Lower lobe of right lung (tissue), 2 donors: ENCODE data around the gene DUSP10. TPM values are rescaled to one million over a fixed set of nuclear protein-coding genes. Genes with fewer than 3 reads are reported as not detected.

Source experiments
- ATAC-seq, 2 donors: fragments of 200-7000 bp; cut with Tn5 transposase; one replicate each; pipeline ENCODE4 v1.9.1; 2020 to 2022; ENCODE audit warnings: mild to moderate bottlenecking in 2 of 2, moderate library complexity in 2 of 2
- DNase-seq: peaks from one replicate; pipeline ENCODE4 v3.0.0-alpha.2; 2020
- H3K27ac ChIP-seq: fragments of 200-600 bp; one replicate; pipeline ENCODE4 v1.8.0; 2022
- H3K27me3 ChIP-seq: fragments of 200-600 bp; one replicate; pipeline ENCODE4 v1.8.0; 2022; ENCODE audit warnings: low read depth
- H3K36me3 ChIP-seq: fragments of 200-600 bp; one replicate; pipeline ENCODE4 v1.8.0; 2022; ENCODE audit warnings: mild to moderate bottlenecking
- H3K4me1 ChIP-seq: fragments of 200-600 bp; one replicate; pipeline ENCODE4 v1.8.0; 2022
- H3K4me3 ChIP-seq: fragments of 200-600 bp; one replicate; pipeline ENCODE4 v1.8.0; 2022; ENCODE audit warnings: mild to moderate bottlenecking
- H3K9me3 ChIP-seq: fragments of 200-600 bp; one replicate; pipeline ENCODE4 v1.8.0; 2022
- CTCF ChIP-seq: fragments of 200-600 bp; IDR thresholded peaks from one replicate; pipeline ENCODE4 v1.8.0; 2022; ENCODE audit warnings: antibody characterized with exemption, mild to moderate bottlenecking
- intact Hi-C: fragments of 100-400 bp; cut with DNase I; formaldehyde crosslinking; loops from one replicate; pipeline ENCODE4 v1.11.0; 2022
- total RNA-seq: library from RNA; stranded (reverse); fragmentation: NEBNext Ultra II Directional; extraction: Animal tissue kit (Norgen Biotek cat#: 25700); gene quantifications from one replicate; pipeline ENCODE4 v1.2.1, GENCODE V29; 2021
- donor health status: DM: no; HTN: yes; CAD: no; lungs with severe emphysema.

The DUSP10 gene
- total RNA-seq, 1 donor from 2014 or later = 8.7 TPM

DNA sequence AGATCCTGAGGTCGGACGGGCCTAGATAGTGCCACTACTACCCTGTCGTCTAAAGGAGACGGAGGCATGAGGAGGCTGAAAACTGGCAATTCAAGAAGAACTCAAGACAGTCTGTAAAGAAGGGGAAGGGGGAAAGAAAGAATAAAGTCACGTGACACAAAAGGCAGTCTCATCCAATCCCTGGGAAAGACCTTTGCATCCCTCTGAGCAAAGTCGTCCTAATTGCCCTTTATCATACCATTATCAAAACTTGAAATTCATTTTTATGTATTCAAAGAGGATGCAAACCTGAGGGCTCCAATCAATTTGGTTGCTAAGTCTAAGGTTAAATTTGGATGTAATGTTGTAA is 2.2 kb downstream of the DUSP10 start:
- peaks cover 8% of the 10 kb centered on the region for H3K36me3 ChIP-seq
- intact Hi-C loops = no loop called here
- DNase-seq (no peak), ATAC-seq (no peak)
- no peak for TF ChIP-seq CTCF
- H3K27ac ChIP-seq = no peak overlapping the region
- no peaks in the 10 kb centered on the region for H3K27me3 ChIP-seq
- H3K4me3 ChIP-seq = no peak overlapping the region
- peaks cover 43% of the 10 kb centered on the region for H3K4me1 ChIP-seq
- H3K9me3 ChIP-seq = no peaks in the 10 kb centered on the region

GRCh38 chr1:221739018-221739676 is 2.7 kb downstream of the DUSP10 start:
- Histone ChIP-seq H3K36me3 (peaks cover 8% of the 10 kb centered on the region), H3K27ac (no peak overlapping the region), H3K4me3 (no peak overlapping the region), H3K9me3 (no peaks in the 10 kb centered on the region), H3K4me1 (peaks cover 48% of the 10 kb centered on the region), H3K27me3 (no peaks in the 10 kb centered on the region)
- DNase-seq = no peak
- intact Hi-C loops = no loop called here
- no peak for TF ChIP-seq CTCF
- no peak for ATAC-seq

GRCh38 chr1:221736714-221737113 is 5.2 kb downstream of the DUSP10 start:
- TF ChIP-seq CTCF = no peak
- Histone ChIP-seq H3K27ac (no peak overlapping the region), H3K36me3 (peaks cover 8% of the 10 kb centered on the region), H3K4me3 (no peak overlapping the region), H3K9me3 (no peaks in the 10 kb centered on the region), H3K27me3 (no peaks in the 10 kb centered on the region), H3K4me1 (peaks cover 45% of the 10 kb centered on the region)
- DNase-seq = no peak
- intact Hi-C loops = no loop called here
- no peak for ATAC-seq

- no peak overlapping the region for H3K4me3 ChIP-seq
- no peaks in the 10 kb centered on the region for H3K9me3 ChIP-seq
- peaks cover 8% of the 10 kb centered on the region for H3K36me3 ChIP-seq
- intact Hi-C loops = no loop called here
- no peak for ATAC-seq
- no peak for TF ChIP-seq CTCF
- no peaks in the 10 kb centered on the region for H3K27me3 ChIP-seq
- H3K4me1 ChIP-seq = peaks cover 45% of the 10 kb centered on the region
- no peak overlapping the region for H3K27ac ChIP-seq
- DNase-seq = no peak
These were observed 5.9 kb downstream of the DUSP10 start for GRCh38 chr1:221735999-221736398.

- no peak for DNase-seq
- H3K27ac ChIP-seq = no peak overlapping the region
These were observed 7.7 kb downstream of the DUSP10 start for GRCh38 chr1:221734187-221734586.

More at GRCh38 chr1:221734187-221734586, 7.7 kb downstream of the DUSP10 start:
- Histone ChIP-seq H3K4me1 (peaks cover 33% of the 10 kb centered on the region), H3K9me3 (no peaks in the 10 kb centered on the region), H3K36me3 (peaks cover 8% of the 10 kb centered on the region), H3K4me3 (no peak overlapping the region), H3K27me3 (no peaks in the 10 kb centered on the region)
- ATAC-seq = no peak
- no peak for TF ChIP-seq CTCF
- intact Hi-C loops = no loop called here
